Measurements from ENCODE around the gene KLHDC10.
A peak's percentile ranks its signal among the peaks of the same experiment; 100 is the strongest.
"Not testable (repeated sequence)": the region's sequence is repeated elsewhere in the genome, so short reads cannot be mapped to it uniquely, and the experiment has no call there.

Gene KLHDC10

GRCh38 chr7:130160455-130160854, 90.1 kb downstream of the KLHDC10 start:
- no peak for DNase-seq

GRCh38 chr7:130162196-130162595, 91.9 kb downstream of the KLHDC10 start:
- DNase-seq = no peak

GRCh38 chr7:130174237-130174959, 104.1 kb downstream of the KLHDC10 start:
- no peak for DNase-seq

- no peak for DNase-seq
Observed at GRCh38 chr7:130178251-130178650, 107.9 kb downstream of the KLHDC10 start.

- no peak for DNase-seq
Observed at GRCh38 chr7:130179631-130180030, 109.3 kb downstream of the KLHDC10 start.

- DNase-seq = peak; percentile 40
Observed at GRCh38 chr7:130180571-130181262, 110.4 kb downstream of the KLHDC10 start.

GRCh38 chr7:130181263-130181605, 110.9 kb downstream of the KLHDC10 start:
- no peak for DNase-seq

GRCh38 chr7:130182990-130183389, 112.7 kb downstream of the KLHDC10 start:
- DNase-seq = no peak

GRCh38 chr7:130184349-130184748, 114.0 kb downstream of the KLHDC10 start:
- not testable (repeated sequence) for DNase-seq
